Left colon (tissue), 2 donors: ENCODE results near the gene IL17B. TPM values are rescaled to one million over a fixed set of nuclear protein-coding genes. Genes with fewer than 3 reads are reported as not detected.
A peak's percentile ranks its signal among the peaks of the same experiment; 100 is the strongest.
"Not testable (repeated sequence)": the region's sequence is repeated elsewhere in the genome, so short reads cannot be mapped to it uniquely, and the experiment has no call there.

Experiments
- ATAC-seq: fragments of 200-7000 bp; cut with Tn5 transposase; one replicate; pipeline ENCODE4 v1.9.1; 2020; ENCODE audit warnings: mild to moderate bottlenecking, moderate library complexity
- DNase-seq, 2 donors: peaks; one replicate each; pipeline ENCODE4 v3.0.0-alpha.2; 2020
- intact Hi-C, 2 donors: fragments of 100-400 bp; cut with DNase I in 1 of 2; cut with micrococcal nuclease in 1 of 2; formaldehyde crosslinking; loops; one replicate each; pipeline versions ENCODE4 v1.11.2 to v1.14.0; 2022; cut with DNase I, micrococcal nuclease
- total RNA-seq, 2 donors: library from RNA; stranded (reverse); fragmentation: NEBNext Ultra II Directional; extraction: Animal tissue kit (Norgen Biotek cat#: 25700); gene quantifications; one replicate each; pipeline ENCODE4 v1.2.1, GENCODE V29; 2021
- donor health status: DM: no; HTN: no; CAD: no.
- donor health status: DM: yes; HTN: yes; CAD: no.

The IL17B gene
- total RNA-seq, 2 donors from 2014 or later = 1.1 TPM; not detected in 1

GRCh38 chr5:149404746-149405549 is 25.9 kb upstream of the IL17B start:
- DNase-seq (no peak), ATAC-seq (no peak)
- intact Hi-C loops = no loop called here

DNA sequence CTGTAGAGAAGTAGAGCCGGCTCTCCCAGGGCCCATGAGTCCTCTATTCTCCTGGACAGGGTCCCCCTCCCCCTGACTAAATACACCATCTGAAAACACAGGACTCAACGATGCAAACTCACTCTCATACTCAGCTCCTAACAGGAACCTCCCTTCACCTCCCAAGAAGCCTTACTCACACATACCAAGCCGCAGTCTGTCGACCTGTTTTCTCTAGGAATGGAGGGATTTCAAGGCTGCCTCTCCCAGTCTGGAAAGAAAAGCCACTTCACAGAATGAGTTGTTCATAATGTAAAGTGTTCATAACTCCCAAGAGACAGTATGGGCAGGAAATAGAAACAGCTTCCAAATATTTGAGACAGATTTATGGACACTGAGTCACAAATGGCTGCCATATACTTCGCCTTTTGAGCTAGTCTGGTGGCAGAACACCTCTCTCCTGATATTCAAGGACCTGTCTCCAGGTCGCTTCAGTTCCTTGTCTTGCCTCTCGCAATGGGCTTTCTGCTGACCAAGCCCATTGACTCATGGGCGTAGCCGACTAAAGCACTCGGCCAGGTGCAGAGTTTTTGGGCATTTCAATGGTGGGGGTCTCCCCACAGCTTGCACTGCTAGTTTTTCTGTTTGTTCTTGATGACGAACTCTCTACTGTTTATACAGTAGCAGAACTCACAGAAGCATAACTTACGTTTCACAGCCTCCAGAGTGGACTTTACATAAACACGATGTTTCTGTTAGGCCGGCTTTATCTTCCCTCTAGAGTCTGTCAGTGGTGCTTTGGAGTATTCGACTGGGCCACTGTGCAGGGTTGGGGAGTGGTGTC is 25.0 kb upstream of the IL17B start:
- no peak for DNase-seq
- no peak for ATAC-seq
- intact Hi-C loops = no loop called here

DNA sequence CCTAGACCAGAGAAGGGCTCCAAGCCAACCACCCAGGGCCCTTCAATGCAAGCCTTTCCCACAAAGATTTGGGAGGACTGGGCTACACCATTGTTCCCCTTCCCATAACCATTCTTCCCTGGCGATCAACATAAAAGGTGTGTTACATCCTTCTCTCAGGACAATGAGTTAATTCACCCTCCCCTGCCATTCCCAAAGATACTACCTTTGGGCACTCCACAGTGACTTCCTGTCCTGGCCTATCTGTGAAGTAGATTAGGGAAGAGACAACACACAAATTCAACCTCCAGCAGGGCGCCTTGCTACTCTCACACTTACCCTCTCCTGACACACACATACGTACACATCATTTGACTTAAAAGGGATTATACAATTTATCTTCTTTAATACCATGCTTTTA is 23.2 kb upstream of the IL17B start:
- ATAC-seq (no peak), DNase-seq (no peak)
- intact Hi-C loops = no loop called here

- DNase-seq (no peak), ATAC-seq (no peak)
- intact Hi-C loops = no loop called here
These were observed 22.0 kb upstream of the IL17B start for GRCh38 chr5:149401051-149401450.

DNA sequence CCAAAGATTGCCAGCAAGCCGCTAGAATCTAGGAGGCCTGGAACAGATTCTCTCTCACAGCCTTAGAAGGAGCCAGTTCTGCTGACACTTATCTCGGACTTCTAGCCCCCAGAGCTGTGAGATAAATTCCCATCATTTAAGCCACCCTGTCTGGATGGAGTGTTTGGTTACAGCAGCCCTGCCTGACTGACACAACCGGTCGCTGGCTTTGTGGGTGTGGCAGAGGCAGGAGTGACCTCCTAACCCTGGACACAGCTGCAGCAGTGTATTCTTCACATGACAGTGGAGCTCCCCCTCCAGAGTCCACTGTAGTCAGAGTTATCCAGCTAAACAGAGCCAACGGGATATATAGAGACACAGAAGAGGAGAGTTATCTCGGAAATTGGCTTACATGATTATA is 21.2 kb upstream of the IL17B start:
- DNase-seq (no peak), ATAC-seq (no peak)
- intact Hi-C loops = no loop called here

GRCh38 chr5:149399775-149400174 is 20.7 kb upstream of the IL17B start:
- ATAC-seq (no peak), DNase-seq (no peak)
- intact Hi-C loops = no loop called here

DNA sequence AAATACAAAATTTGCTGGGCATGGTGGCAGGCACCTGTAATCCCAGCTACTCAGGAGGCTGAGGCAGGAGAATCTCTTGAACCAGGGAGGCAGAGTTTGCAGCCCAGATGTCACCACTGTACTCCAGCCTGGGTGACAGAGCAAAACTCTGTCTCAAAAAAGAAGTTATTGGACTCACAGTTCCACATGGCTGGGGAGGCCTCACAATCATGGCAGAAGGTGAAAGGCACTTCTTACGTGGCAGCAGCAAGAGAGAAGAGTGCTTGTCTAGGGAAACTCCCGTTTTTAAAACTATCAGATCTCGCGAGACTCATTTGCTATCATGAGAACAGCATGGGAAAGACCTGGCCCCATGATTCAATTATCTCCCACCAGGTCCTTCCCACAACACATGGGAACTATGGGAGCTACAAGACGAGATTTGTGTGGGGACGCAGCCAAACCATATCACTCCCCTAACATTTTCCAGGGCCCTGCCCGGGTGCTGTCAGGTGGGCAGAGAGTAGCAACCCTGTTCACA is 19.7 kb upstream of the IL17B start:
- intact Hi-C loops = not testable (repeated sequence)

GRCh38 chr5:149397530-149397929 is 18.4 kb upstream of the IL17B start:
- ATAC-seq = no peak
- no peak for DNase-seq
- intact Hi-C loops = no loop called here

More for the DNA sequence above, 19.7 kb upstream of the IL17B start:
- ATAC-seq, DNase-seq: not testable (repeated sequence)

DNA sequence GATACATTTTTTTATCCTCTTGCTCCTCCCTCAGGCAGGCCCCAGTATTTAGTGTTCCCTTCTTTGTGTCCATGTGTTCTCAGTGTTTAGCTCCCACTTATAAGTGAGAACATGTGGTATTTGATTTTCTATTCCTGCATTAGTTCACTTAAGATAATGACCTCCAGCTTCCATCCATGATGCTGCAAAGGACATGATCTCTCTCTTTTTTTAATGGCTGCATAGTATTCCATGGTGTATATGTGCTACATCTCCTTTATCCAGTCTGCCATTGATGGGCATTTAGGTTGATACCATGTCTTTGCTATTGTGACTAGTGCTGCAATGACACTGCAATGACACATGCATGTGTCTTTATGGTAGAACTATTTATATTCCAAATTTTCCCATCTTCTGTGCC is 15.9 kb upstream of the IL17B start:
- ATAC-seq, DNase-seq, intact Hi-C loops: not testable (repeated sequence)

DNA sequence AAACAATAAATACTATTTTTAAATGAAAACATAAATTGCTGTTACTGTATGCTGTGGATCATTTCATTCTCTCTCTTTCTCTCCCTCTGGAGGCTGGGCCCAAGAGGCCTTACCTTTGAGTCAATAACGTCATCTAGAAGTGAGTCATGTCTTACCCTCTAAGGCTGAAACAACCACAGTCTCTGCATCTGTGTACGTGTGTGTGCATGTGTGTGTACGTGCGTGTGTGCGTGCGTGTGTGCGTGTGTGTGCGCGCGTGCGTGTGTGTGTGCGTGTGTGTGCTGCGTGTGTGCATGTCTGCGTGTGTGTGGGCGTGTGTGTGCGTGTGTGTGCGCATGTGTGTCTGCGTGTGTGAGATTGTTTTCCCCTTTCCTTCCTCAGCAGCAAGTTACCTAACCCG is 13.6 kb upstream of the IL17B start:
- DNase-seq = no peak
- ATAC-seq = no peak
- intact Hi-C loops = no loop called here

DNA sequence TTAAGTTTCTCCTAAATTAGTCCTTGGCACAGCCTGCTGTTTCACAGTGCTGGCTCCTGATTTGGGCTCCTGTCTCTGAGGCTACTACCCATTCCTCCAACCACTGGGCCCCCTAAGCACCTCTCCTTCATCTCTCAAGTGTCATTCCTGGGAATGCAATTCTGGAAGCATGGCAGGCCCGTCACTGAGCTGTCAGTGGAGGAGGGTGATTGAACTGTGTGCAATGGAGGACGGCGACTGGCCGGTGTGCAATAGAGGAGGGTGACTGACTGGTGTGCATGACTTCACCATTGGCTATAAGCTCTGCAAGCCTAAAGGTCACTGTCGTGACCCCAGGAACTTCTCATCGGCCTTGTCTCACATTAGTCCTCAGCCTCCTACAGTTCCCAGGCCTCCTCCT is 12.4 kb upstream of the IL17B start:
- DNase-seq = no peak
- intact Hi-C loops = no loop called here
- ATAC-seq = no peak

- intact Hi-C loops, DNase-seq, ATAC-seq: not testable (repeated sequence)
These were observed 12.0 kb upstream of the IL17B start for GRCh38 chr5:149391076-149391475.

DNA sequence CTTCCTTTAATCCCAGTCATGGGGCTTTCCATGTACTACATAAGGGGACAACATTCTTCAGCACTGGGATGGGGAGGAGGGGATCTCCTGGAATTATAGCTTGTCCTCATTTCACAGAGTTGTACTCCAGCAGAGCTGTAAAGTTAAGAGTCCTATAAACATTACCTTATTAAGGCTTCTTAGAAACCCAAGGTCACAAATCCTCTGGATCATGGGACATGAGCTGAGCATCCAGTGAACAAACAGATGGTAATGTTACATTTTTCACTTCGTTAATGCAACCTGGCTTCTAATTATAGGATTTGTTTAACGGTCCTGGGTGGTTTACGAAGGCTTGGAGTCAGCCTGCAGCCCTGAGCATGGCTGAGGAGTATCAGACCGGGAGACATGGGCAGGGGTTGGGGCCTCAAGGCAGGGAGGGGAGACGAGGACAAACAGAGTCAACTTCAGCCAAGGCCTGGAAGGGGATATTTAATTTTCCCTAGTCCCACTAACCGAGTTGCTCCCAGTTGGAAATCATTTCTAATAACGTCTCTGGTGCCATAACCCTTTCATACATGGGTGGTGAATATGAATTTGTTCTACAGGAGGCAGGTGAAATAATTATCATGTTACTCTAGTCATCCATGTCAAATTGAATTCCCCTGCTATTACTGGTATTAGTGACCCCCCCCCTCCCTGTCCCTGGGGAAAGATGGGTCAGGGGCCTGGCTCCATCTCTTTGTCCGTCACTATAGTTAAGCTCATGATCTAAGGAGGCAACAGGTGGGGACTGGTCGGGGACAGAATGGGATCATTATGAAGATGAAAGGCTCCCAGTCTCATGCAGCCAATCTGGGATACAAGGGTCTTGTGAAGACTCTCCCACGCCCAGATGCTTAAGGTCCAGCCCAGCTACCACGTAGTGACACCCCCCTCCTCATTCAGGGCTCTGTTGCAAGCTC is 10.7 kb upstream of the IL17B start:
- DNase-seq (peak in 1 of 2 donors; percentile 54), ATAC-seq (peak; percentile 17)
- intact Hi-C loops = loop anchor here in 1 of 2 donors (10.0 kb wide), 2 partner anchors 45 to 175 kb away; no protein-coding TSS in a partner anchor

DNA sequence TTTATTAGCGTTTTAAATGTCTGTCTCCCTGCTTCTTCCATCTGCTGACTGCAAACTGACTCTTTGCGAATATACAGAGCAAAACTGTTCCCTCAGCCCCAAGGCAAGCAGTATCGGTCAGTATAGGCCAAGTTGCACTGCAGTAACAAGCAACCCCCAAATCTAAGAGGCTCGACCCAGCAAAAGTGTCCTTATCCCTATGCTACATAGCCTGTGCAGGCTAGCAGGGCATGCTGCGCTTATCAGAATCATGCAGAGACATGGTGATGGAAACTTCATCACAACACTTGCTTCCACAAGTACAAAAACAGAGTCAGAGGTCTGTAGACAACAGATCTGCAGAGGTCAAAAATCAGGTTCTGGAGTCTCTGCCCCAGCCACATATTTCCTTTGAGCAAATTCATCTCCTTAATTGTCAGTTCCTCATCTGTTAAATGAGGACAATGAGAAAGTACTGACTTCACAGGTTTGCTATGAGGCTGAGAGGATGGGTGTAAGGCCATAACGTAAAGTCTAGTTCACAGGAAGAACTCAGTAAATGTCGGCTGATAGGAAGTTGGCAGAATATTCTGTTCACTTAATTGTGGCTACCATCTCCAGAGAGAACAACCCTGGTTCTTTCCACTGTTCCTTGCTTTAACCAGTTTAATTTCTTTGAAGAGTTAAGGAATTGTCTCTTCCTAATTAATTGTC is 9.6 kb upstream of the IL17B start:
- ATAC-seq (no peak), DNase-seq (no peak)
- intact Hi-C loops = loop anchor here in 1 of 2 donors (10.0 kb wide), 2 partner anchors 46 to 176 kb away; no protein-coding TSS in a partner anchor

DNA sequence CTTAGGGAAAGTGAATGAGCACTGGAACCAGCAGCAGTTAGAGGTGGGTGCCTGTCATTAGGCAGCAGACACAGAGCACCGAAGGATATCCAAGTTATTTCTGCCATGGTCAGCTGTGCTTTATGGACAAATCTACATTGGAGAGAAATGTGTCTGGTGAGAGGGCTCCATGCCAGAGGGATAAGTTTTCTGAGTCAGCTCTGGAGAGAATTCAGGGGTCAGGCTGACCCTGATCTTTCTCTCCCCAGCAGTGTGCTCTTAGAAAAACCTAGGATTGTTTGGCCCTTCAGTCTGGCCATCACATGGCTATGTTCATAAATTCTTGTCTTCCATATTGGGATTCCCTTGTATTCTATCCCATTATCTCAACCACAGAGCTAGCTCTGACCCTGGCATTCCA is 8.9 kb upstream of the IL17B start:
- DNase-seq (no peak), ATAC-seq (no peak)
- intact Hi-C loops = loop anchor here in 1 of 2 donors (10.0 kb wide), 2 partner anchors 47 to 177 kb away; no protein-coding TSS in a partner anchor

DNA sequence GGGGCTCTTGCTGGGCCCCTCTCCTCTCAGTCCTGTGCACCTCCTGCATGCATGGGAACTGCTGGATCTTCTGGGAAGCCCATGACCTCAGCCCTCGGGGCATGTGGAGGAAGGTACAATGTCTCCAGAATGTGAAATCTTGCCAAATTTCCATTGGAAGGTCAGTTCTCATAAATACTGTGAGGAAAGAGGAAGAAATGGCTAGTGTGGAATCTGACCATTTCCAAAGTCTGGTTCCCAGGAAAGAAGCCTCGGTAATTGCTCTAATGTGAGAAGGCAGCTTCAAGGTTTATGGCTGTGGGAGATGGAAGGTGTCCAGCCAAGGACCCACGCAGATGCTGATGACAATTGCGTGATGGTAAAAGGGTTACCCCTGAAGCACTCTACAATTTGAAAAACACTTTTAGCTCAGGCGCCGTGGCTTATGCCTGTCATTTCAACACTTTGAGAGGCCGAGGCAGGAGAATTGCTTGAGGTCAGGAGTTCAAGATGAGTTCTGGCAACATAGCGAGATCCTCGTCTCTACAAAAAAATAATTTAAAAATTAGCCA is 8.1 kb upstream of the IL17B start:
- intact Hi-C loops = loop anchor here in 1 of 2 donors (10.0 kb wide), 2 partner anchors 48 to 178 kb away; no protein-coding TSS in a partner anchor
- ATAC-seq (no peak), DNase-seq (no peak)

GRCh38 chr5:149386166-149386565 is 7.1 kb upstream of the IL17B start:
- intact Hi-C loops = loop anchor here in 1 of 2 donors (10.0 kb wide), 2 partner anchors 49 to 179 kb away; no protein-coding TSS in a partner anchor

More at GRCh38 chr5:149386166-149386565, 7.1 kb upstream of the IL17B start:
- DNase-seq (no peak), ATAC-seq (no peak)
